Esophagus squamous epithelium (tissue), 5 donors: ENCODE data around the gene ICAM3. TPM values are rescaled to one million over a fixed set of nuclear protein-coding genes. Genes with fewer than 3 reads are reported as not detected.

Source experiments
- DNase-seq: peaks from one replicate; lab custom pipeline; 2025; lab: John Stamatoyannopoulos, UW
- H3K27ac ChIP-seq, 4 donors: fragments of 200-600 bp; sonication (generic); one replicate each; pipeline ENCODE4 v1.5.1; 2016 to 2019; ENCODE audit warnings: mild to moderate bottlenecking in 1 of 4
- H3K27me3 ChIP-seq, 4 donors: fragments of 200-600 bp; sonication (generic); 1 replicate in 3 of 4; 2 replicates in 1 of 4; pipeline versions ENCODE4 v1.5.1 to v1.6.0; 2017 to 2021; ENCODE audit warnings: antibody characterized with exemption in 1 of 4
- H3K36me3 ChIP-seq, 3 donors: fragments of 200-600 bp; sonication (generic); one replicate each; pipeline ENCODE4 v1.5.1; 2016 to 2019
- H3K4me1 ChIP-seq, 3 donors: fragments of 200-600 bp; sonication (generic); one replicate each; pipeline ENCODE4 v1.5.1; 2017 to 2019
- H3K4me3 ChIP-seq, 4 donors: fragments of 200-600 bp; sonication (generic); 1 replicate in 3 of 4; 2 replicates in 1 of 4; pipeline ENCODE4 v1.5.1; 2016 to 2019; ENCODE audit warnings: mild to moderate bottlenecking in 2 of 4, moderate library complexity in 1 of 4
- H3K9me3 ChIP-seq, 3 donors: fragments of 200-600 bp; sonication (generic); one replicate each; pipeline ENCODE4 v1.5.1; 2016 to 2019
- CTCF ChIP-seq, 6 experiments: fragments of 450-650 bp in 4 of 6; fragments of 200-600 bp in 2 of 6; sonication (generic) in 2 of 6; IDR thresholded peaks; one replicate each; pipeline ENCODE4 v1.5.1; 2016 to 2019; ENCODE audit warnings: antibody characterized with exemption in 6 of 6, mild to moderate bottlenecking in 4 of 6, moderate library complexity in 4 of 6
- POLR2A ChIP-seq, 4 donors: fragments of 450-650 bp; IDR thresholded peaks; one replicate each; pipeline ENCODE4 v1.6.1; 2017; ENCODE audit warnings: antibody characterized with exemption in 4 of 4, mild to moderate bottlenecking in 4 of 4, moderate library complexity in 3 of 4
- WGBS, 2 donors: methylation state at CpG; one replicate each; pipeline ENCODE4 v1.1.5; 2018; 5-methylcytosine and 5-hydroxymethylcytosine counted together
- intact Hi-C: fragments of 100-400 bp; cut with DNase I; formaldehyde crosslinking; loops from one replicate; pipeline ENCODE4 v1.15.0; 2022
- total RNA-seq, 4 donors: library from RNA; depleted of rRNA; stranded (reverse); fragments of >200 nt; gene quantifications; one replicate each; pipeline ENCODE4 v1.1.0, GENCODE V29; 2016
- donor health status: DM: yes; HTN: yes; CAD: no.

Gene ICAM3
- total RNA-seq, 4 donors from 2014 or later = 4.3 to 22.7 (median 8.0) TPM

DNA sequence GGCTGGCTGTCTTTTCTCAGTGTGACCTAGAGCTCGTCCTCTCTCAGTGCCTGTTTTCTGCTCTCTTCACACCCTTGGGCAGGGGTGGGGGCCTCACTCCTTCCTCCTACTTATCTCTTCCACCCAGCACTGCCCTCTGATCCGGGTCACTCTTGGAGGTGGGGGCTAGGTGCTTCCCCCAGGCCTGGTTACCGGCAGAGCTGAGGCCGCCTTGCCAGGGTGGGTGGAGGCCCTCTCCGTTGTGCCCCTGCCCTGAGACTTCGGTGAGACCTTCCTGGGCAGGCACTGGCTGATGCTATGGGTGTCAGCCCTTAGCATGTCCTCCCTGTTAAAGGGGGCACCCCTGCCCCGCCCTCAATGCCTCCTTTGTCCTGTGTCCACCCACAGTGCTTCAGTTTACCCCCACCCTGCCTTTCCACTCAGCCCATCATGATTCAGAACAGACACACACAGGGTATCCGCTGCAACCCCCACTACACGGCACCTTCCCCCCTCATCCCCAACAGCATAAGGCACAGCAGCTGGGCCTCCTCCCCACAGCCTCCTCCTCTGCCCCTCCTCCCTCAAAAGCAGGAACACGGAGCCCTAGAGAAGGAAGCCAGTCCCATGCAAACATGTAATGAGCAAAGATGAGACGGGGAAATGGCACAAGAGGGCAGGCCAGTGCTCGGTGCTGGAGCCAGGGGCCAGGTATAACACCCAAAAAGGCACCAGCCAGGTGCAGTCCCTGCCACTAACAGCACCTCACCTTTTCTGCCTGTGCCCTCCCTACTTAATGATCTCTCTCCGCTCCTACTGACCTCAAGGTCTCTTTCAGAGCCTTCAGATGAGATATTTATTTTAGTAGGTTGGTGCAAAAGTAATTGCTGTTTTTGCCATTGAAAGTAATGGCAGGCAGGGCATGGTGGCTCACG is 39.6 kb downstream of the ICAM3 start:
- no peak for TF ChIP-seq CTCF (IDR thresholded peaks at IDR 0.05)
- no peak for TF ChIP-seq POLR2A (IDR thresholded peaks at IDR 0.05)
- H3K4me3 ChIP-seq = no peak overlapping the region
- intact Hi-C loops = no loop called here
- 34 to 52% methylated on average over 5 to 8 of the region's 14 CpGs for WGBS, 2 donors
- peaks cover 0 to 62% (median 9%) of the 10 kb centered on the region in 4 donors for H3K27me3 ChIP-seq
- no peaks in the 10 kb centered on the region for H3K9me3 ChIP-seq
- peaks cover 12 to 20% (median 15%) of the 10 kb centered on the region in 3 donors for H3K4me1 ChIP-seq
- no peak for DNase-seq
- peak overlapping the region in 2 of 4 donors; percentile 36 to 42 for H3K27ac ChIP-seq
- no peaks in the 10 kb centered on the region for H3K36me3 ChIP-seq

GRCh38 chr19:10295847-10296591 is 43.4 kb downstream of the ICAM3 start:
- intact Hi-C loops = no loop called here

GRCh38 chr19:10295305-10295846 is 44.0 kb downstream of the ICAM3 start:
- TF ChIP-seq CTCF (IDR thresholded peaks at IDR 0.05) (peak in 1 of 6 experiments; percentile 3), POLR2A (IDR thresholded peaks at IDR 0.05) (peak in 1 of 4 donors; percentile 38)
- no peaks in the 10 kb centered on the region for H3K36me3 ChIP-seq
- 0% methylated on average over 6 to 9 of the region's 48 CpGs for WGBS, 2 donors
- H3K27me3 ChIP-seq = peaks cover 16 to 97% (median 34%) of the 10 kb centered on the region in 4 donors
- peaks cover 33 to 65% (median 40%) of the 10 kb centered on the region in 3 donors for H3K4me1 ChIP-seq
- intact Hi-C loops = no loop called here
- no peaks in the 10 kb centered on the region for H3K9me3 ChIP-seq
- no peak for DNase-seq
- peak overlapping the region in 3 of 4 donors; percentile 20 to 61 (median 33) for H3K4me3 ChIP-seq
- no peak overlapping the region for H3K27ac ChIP-seq

More at GRCh38 chr19:10295847-10296591, 43.4 kb downstream of the ICAM3 start:
- Histone ChIP-seq H3K4me1 (peaks cover 26 to 58% (median 33%) of the 10 kb centered on the region in 3 donors), H3K27me3 (peaks cover 16 to 97% (median 29%) of the 10 kb centered on the region in 4 donors), H3K36me3 (no peaks in the 10 kb centered on the region), H3K27ac (no peak overlapping the region), H3K9me3 (no peaks in the 10 kb centered on the region), H3K4me3 (peak overlapping the region in 3 of 4 donors; percentile 20 to 61 (median 33))
- no peak for DNase-seq
- TF ChIP-seq CTCF (IDR thresholded peaks at IDR 0.05) = no peak
- no peak for TF ChIP-seq POLR2A (IDR thresholded peaks at IDR 0.05)
- WGBS, 2 donors = 2 to 18% methylated on average over 5 to 29 of the region's 58 CpGs

- peaks cover 43 to 75% (median 49%) of the 10 kb centered on the region in 3 donors for H3K4me1 ChIP-seq
- H3K27ac ChIP-seq = no peak overlapping the region
- intact Hi-C loops = no loop called here
- 4 to 34% methylated on average over 4 to 12 of the region's 25 CpGs for WGBS, 2 donors
- TF ChIP-seq POLR2A (IDR thresholded peaks at IDR 0.05) (no peak), CTCF (IDR thresholded peaks at IDR 0.05) (no peak)
- DNase-seq = no peak
- H3K4me3 ChIP-seq = no peak overlapping the region
- peaks cover 23 to 99% (median 40%) of the 10 kb centered on the region in 4 donors for H3K27me3 ChIP-seq
- H3K36me3 ChIP-seq = no peaks in the 10 kb centered on the region
- no peaks in the 10 kb centered on the region for H3K9me3 ChIP-seq
These were observed 45.1 kb downstream of the ICAM3 start for GRCh38 chr19:10294368-10294697.
